Measurements from ENCODE around the gene PTF1A.

DNA sequence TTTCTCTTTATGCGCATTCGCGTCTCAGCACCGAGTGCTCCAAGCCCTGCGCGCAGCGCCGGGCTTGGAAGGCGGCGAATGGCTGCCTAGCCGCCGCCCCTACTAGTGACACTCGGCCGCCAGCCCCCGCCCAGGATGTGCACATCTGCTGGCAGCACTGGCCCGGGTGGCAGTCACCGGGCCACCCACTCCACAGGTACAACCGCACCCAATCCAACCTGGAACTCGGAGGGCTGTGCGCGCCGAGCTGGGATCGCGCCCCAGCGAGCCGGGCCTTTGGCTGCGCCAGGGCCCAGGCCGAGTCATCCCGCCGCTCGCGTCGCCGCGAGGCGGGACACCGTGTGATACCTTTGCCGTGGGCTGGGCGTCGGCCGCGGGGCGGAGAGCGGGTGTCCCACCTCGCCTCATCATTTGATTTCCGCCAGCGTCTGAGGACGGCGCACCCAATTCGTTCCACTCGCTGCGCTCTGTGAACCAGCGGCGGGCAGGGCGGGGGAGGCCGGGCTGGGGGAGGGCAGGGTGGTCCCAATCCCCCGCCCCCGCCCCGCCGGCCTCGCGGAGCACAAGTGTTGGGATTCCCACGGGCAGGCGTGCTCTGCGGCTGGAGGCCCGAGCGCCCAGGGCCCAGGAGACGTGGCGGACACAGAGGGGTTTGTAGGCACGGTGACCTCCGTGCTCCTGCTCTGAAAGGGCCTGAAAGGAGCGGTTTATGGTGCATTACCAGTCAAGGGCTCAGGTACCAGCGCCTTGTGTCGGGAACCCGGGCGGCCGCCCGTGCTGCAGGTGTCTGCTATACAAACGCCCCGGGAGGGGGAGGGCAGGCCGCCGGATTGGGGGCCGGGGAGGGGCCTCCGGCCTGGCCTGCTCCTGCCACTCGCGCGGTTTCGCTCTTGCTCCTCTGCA is 17.8 kb upstream of the PTF1A start:
- TF ChIP-seq POLR2A (IDR thresholded peaks at IDR 0.05), result no peak
- TF ChIP-seq, protein P1, sequence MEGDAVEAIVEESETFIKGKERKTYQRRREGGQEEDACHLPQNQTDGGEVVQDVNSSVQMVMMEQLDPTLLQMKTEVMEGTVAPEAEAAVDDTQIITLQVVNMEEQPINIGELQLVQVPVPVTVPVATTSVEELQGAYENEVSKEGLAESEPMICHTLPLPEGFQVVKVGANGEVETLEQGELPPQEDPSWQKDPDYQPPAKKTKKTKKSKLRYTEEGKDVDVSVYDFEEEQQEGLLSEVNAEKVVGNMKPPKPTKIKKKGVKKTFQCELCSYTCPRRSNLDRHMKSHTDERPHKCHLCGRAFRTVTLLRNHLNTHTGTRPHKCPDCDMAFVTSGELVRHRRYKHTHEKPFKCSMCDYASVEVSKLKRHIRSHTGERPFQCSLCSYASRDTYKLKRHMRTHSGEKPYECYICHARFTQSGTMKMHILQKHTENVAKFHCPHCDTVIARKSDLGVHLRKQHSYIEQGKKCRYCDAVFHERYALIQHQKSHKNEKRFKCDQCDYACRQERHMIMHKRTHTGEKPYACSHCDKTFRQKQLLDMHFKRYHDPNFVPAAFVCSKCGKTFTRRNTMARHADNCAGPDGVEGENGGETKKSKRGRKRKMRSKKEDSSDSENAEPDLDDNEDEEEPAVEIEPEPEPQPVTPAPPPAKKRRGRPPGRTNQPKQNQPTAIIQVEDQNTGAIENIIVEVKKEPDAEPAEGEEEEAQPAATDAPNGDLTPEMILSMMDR (IDR thresholded peaks at IDR 0.05), result no peak

All from thyroid gland (tissue), 4 donors.